Sigmoid colon (tissue), 7 donors: ENCODE data around the gene CD226. TPM values are rescaled to one million over a fixed set of nuclear protein-coding genes. Genes with fewer than 3 reads are reported as not detected.
"Not testable (repeated sequence)": the region's sequence is repeated elsewhere in the genome, so short reads cannot be mapped to it uniquely, and the experiment has no call there.

Experiments
- DNase-seq: peaks from one replicate; pipeline ENCODE4 v3.0.0-alpha.2; 2019
- H3K27ac ChIP-seq, 4 donors: fragments of 200-600 bp; sonication (generic); one replicate each; pipeline ENCODE4 v1.5.1; 2016 to 2019; ENCODE audit warnings: mild to moderate bottlenecking in 1 of 4
- H3K27me3 ChIP-seq, 3 donors: fragments of 200-600 bp; sonication (generic); one replicate each; pipeline ENCODE4 v1.5.1; 2019; ENCODE audit warnings: mild to moderate bottlenecking in 1 of 3
- H3K36me3 ChIP-seq, 4 donors: fragments of 200-600 bp; sonication (generic); one replicate each; pipeline ENCODE4 v1.5.1; 2016 to 2019
- H3K4me1 ChIP-seq, 4 donors: fragments of 200-600 bp; sonication (generic); one replicate each; pipeline ENCODE4 v1.5.1; 2017 to 2019
- H3K4me3 ChIP-seq, 4 donors: fragments of 200-600 bp; sonication (generic); one replicate each; pipeline ENCODE4 v1.5.1; 2017 to 2019; ENCODE audit warnings: mild to moderate bottlenecking in 2 of 4, moderate library complexity in 1 of 4
- H3K9me3 ChIP-seq, 4 donors: fragments of 200-600 bp in 3 of 4; sonication (generic) in 3 of 4; one replicate each; pipeline versions ENCODE4 v1.5.1 to v1.6.1; 2013 to 2019
- CTCF ChIP-seq, 4 experiments: fragments of 450-650 bp in 3 of 4; fragments of 200-600 bp in 1 of 4; IDR thresholded peaks; one replicate each; pipeline ENCODE4 v1.5.1; 2016 to 2019; ENCODE audit warnings: antibody characterized with exemption in 4 of 4, mild to moderate bottlenecking in 3 of 4, moderate library complexity in 2 of 4
- EP300 ChIP-seq, 4 donors: sonication (generic); formaldehyde crosslinking; IDR thresholded peaks; one replicate each; pipeline ENCODE4 v1.6.1; 2017; ENCODE audit warnings: antibody characterized with exemption in 4 of 4
- POLR2A ChIP-seq, 2 donors: fragments of 450-650 bp; IDR thresholded peaks; one replicate each; pipeline ENCODE4 v1.6.1; 2016; ENCODE audit warnings: antibody characterized with exemption in 2 of 2, mild to moderate bottlenecking in 2 of 2, moderate library complexity in 2 of 2
- POLR2AphosphoS5 ChIP-seq, 4 donors: sonication (generic); formaldehyde crosslinking; IDR thresholded peaks; one replicate each; pipeline ENCODE4 v1.6.1; 2017; ENCODE audit warnings: antibody characterized with exemption in 4 of 4
- WGBS, 2 donors: extraction: QIAGEN DNeasy Blood & Tissue Kit; methylation state at CpG; one replicate each; pipeline ENCODE4 v1.1.7; 2013; 5-methylcytosine and 5-hydroxymethylcytosine counted together
- intact Hi-C: fragments of 100-400 bp; cut with DNase I; formaldehyde crosslinking; loops from one replicate; pipeline ENCODE4 v1.15.1; 2023
- polyA plus RNA-seq, 3 donors: library from polyadenylated mRNA; stranded (reverse); fragments of 200-250 nt; gene quantifications; one replicate each; pipeline ENCODE4 v1.2.3, GENCODE V29; 2013
- total RNA-seq, 4 donors: library from RNA; depleted of rRNA; stranded (reverse); fragments of >200 nt; gene quantifications; one replicate each; pipeline ENCODE4 v1.1.0, GENCODE V29; 2016
- donor health status: healthy with polysubstance abuse.
- donor health status: Bipolar disorder and iron deficiency.
- donor health status: healthy.

CD226 gene
- total and polyA plus RNA-seq, 7 donors = under 0.01 to 2.4 (median 0.55) TPM

GRCh38 chr18:69838003-69838402, 109.7 kb downstream of the CD226 start:
- WGBS, 2 donors = 95 to 97% methylated on average over 1 of the region's 1 CpG
- Histone ChIP-seq H3K4me1 (peaks cover 0 to 3% (median 0%) of the 10 kb centered on the region in 4 donors), H3K27ac (no peak overlapping the region), H3K27me3 (no peaks in the 10 kb centered on the region), H3K36me3 (no peaks in the 10 kb centered on the region), H3K4me3 (no peak overlapping the region), H3K9me3 (no peaks in the 10 kb centered on the region)
- no peak for DNase-seq
- TF ChIP-seq POLR2A (IDR thresholded peaks at IDR 0.05) (no peak), POLR2AphosphoS5 (IDR thresholded peaks at IDR 0.05) (no peak), CTCF (IDR thresholded peaks at IDR 0.05) (no peak), EP300 (IDR thresholded peaks at IDR 0.05) (no peak)
- intact Hi-C loops = no loop called here

GRCh38 chr18:69834980-69835379, 112.7 kb downstream of the CD226 start:
- intact Hi-C loops, H3K27me3 ChIP-seq, H3K4me3 ChIP-seq, H3K9me3 ChIP-seq, H3K4me1 ChIP-seq, H3K36me3 ChIP-seq, DNase-seq, H3K27ac ChIP-seq: not testable (repeated sequence)
- WGBS, 2 donors = 94% methylated on average over 12 of the region's 12 CpGs

- intact Hi-C loops = no loop called here
- no peaks in the 10 kb centered on the region for H3K4me1 ChIP-seq
- no peak for TF ChIP-seq CTCF (IDR thresholded peaks at IDR 0.05)
- no peak for TF ChIP-seq POLR2AphosphoS5 (IDR thresholded peaks at IDR 0.05)
- TF ChIP-seq EP300 (IDR thresholded peaks at IDR 0.05) = no peak
- TF ChIP-seq POLR2A (IDR thresholded peaks at IDR 0.05) = no peak
- no peaks in the 10 kb centered on the region for H3K27me3 ChIP-seq
- no peaks in the 10 kb centered on the region for H3K36me3 ChIP-seq
- no peak for DNase-seq
- no peak overlapping the region for H3K27ac ChIP-seq
- WGBS, 2 donors = 81 to 91% methylated on average over 1 of the region's 1 CpG
- H3K4me3 ChIP-seq = no peak overlapping the region
- no peaks in the 10 kb centered on the region for H3K9me3 ChIP-seq
These were observed 117.5 kb downstream of the CD226 start for GRCh38 chr18:69830189-69830588.

GRCh38 chr18:69820538-69820937, 127.1 kb downstream of the CD226 start:
- intact Hi-C loops = no loop called here
- Histone ChIP-seq H3K4me1 (no peaks in the 10 kb centered on the region), H3K4me3 (no peak overlapping the region), H3K9me3 (peaks cover 0 to 4% (median 0%) of the 10 kb centered on the region in 4 donors), H3K27me3 (no peaks in the 10 kb centered on the region), H3K36me3 (no peaks in the 10 kb centered on the region), H3K27ac (no peak overlapping the region)
- WGBS, 2 donors = 96% methylated on average over 4 of the region's 4 CpGs
- DNase-seq = no peak
- TF ChIP-seq POLR2A (IDR thresholded peaks at IDR 0.05) (no peak), EP300 (IDR thresholded peaks at IDR 0.05) (no peak), CTCF (IDR thresholded peaks at IDR 0.05) (no peak), POLR2AphosphoS5 (IDR thresholded peaks at IDR 0.05) (no peak)

- TF ChIP-seq CTCF (IDR thresholded peaks at IDR 0.05) (no peak), POLR2AphosphoS5 (IDR thresholded peaks at IDR 0.05) (no peak), EP300 (IDR thresholded peaks at IDR 0.05) (no peak), POLR2A (IDR thresholded peaks at IDR 0.05) (no peak)
- intact Hi-C loops = no loop called here
These were observed 128.2 kb downstream of the CD226 start for GRCh38 chr18:69819460-69819859.

More at GRCh38 chr18:69819460-69819859, 128.2 kb downstream of the CD226 start:
- no peak for DNase-seq
- Histone ChIP-seq H3K9me3 (peaks cover 0 to 4% (median 0%) of the 10 kb centered on the region in 4 donors), H3K4me3 (no peak overlapping the region), H3K27me3 (no peaks in the 10 kb centered on the region), H3K27ac (no peak overlapping the region), H3K36me3 (no peaks in the 10 kb centered on the region), H3K4me1 (no peaks in the 10 kb centered on the region)
- WGBS, 2 donors = 68 to 76% methylated on average over 2 of the region's 2 CpGs
